ENCODE measurements around the gene RAVER2. TPM values are rescaled to one million over a fixed set of nuclear protein-coding genes. Genes with fewer than 3 reads are reported as not detected.

The RAVER2 gene
- total RNA-seq, 1 experiment from 2014 or later, result 13.3 TPM

DNA sequence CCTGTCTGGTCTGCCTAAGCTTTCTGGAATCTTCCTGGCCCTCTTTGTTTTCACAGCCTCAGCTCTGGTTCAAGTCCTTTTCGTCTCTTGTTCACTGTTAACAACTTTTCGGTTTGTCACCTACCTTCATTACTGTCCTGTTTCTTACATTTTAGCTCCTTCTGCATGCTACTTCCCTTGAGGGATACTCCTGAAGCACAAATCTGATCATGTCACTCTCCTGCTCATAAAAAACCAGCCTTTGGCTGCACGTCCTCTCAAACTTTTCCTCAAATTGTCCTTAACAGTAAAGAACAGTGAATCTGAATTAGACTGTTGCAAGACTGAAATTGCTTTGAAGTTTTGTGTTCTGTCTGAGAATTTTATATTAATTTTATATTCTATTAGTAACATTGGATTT lies 3.3 kb downstream of the RAVER2 start:
- H2BK20ac ChIP-seq (ENCODE audit: low read depth, low read length, poor library complexity, severe bottlenecking), result no peak overlapping the region
- H3K18ac ChIP-seq (ENCODE audit: insufficient read length, low read depth, low read length), result no peak overlapping the region
- H3K56ac ChIP-seq (ENCODE audit: insufficient read length, low read depth, low read length), result no peak overlapping the region
- Mint-ChIP-seq H3K36me3 (ENCODE audit: insufficient read depth in 1 of 3, low read depth in 3 of 3) (no peaks in the 10 kb centered on the region), H3K27me3 (ENCODE audit: low read depth) (peaks cover 8% of the 10 kb centered on the region), H3K9me3 (no peaks in the 10 kb centered on the region), H3K27ac (peak overlapping the region in 2 of 3 experiments; percentile 2 to 23; a peak in 4 of 7 replicates), H3K4me1 (peaks cover 17 to 22% of the 10 kb centered on the region in 2 experiments), H3K4me3 (no peak overlapping the region)
- TF ChIP-seq, protein P1, sequence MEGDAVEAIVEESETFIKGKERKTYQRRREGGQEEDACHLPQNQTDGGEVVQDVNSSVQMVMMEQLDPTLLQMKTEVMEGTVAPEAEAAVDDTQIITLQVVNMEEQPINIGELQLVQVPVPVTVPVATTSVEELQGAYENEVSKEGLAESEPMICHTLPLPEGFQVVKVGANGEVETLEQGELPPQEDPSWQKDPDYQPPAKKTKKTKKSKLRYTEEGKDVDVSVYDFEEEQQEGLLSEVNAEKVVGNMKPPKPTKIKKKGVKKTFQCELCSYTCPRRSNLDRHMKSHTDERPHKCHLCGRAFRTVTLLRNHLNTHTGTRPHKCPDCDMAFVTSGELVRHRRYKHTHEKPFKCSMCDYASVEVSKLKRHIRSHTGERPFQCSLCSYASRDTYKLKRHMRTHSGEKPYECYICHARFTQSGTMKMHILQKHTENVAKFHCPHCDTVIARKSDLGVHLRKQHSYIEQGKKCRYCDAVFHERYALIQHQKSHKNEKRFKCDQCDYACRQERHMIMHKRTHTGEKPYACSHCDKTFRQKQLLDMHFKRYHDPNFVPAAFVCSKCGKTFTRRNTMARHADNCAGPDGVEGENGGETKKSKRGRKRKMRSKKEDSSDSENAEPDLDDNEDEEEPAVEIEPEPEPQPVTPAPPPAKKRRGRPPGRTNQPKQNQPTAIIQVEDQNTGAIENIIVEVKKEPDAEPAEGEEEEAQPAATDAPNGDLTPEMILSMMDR (conservative IDR thresholded peaks at IDR 0.05), result no peak
- no peak overlapping the region for H2AFZ ChIP-seq (ENCODE audit: low read length)
- no peak overlapping the region for H3K4ac ChIP-seq (ENCODE audit: low read depth, low read length)
- no peaks in the 10 kb centered on the region for H3K9me3 ChIP-seq (ENCODE audit: control insufficient read depth, low read depth, low read length)
- H3K4me1 ChIP-seq (ENCODE audit: insufficient read depth, low read length), result peaks cover 2% of the 10 kb centered on the region; the same call in 1 of the 2 replicates
- peaks cover 7% of the 10 kb centered on the region for H3K23me2 ChIP-seq (ENCODE audit: insufficient read length, low read depth, low read length, poor library complexity, severe bottlenecking)
- H3T11ph ChIP-seq (ENCODE audit: low read length), result no peak overlapping the region
- H3K27me3 ChIP-seq (ENCODE audit: insufficient read depth, low read length), result no peaks in the 10 kb centered on the region
- H2BK15ac ChIP-seq (ENCODE audit: low read depth, low read length), result no peak overlapping the region
- H3K79me1 ChIP-seq (ENCODE audit: insufficient read depth, low read depth, low read length, poor library complexity, severe bottlenecking), result no peaks in the 10 kb centered on the region
- H2BK120ac ChIP-seq (ENCODE audit: low read depth, low read length, poor library complexity, severe bottlenecking), result no peak overlapping the region
- no peak overlapping the region for H3K14ac ChIP-seq (ENCODE audit: insufficient read depth, low read length)
- no peak overlapping the region for H4K8ac ChIP-seq (replicated peaks; ENCODE audit: insufficient read length, low read depth, low read length)
- H2BK12ac ChIP-seq (ENCODE audit: insufficient read length, low read depth, low read length), result no peak overlapping the region
- WGBS (ENCODE audit: extremely low coverage, insufficient read length, low lambda C conversion rate), result no CpG with 5 or more reads among the region's 3 CpGs
- DNase-seq, result no peak
- no peak overlapping the region for H4K5ac ChIP-seq (ENCODE audit: insufficient read length, low read depth, low read length)
- H2BK5ac ChIP-seq (ENCODE audit: insufficient read length, low read length), result no peak overlapping the region
- H4K20me1 ChIP-seq (ENCODE audit: control insufficient read depth, insufficient read depth, insufficient read length), result no peaks in the 10 kb centered on the region
- H3K23ac ChIP-seq (ENCODE audit: insufficient read length, low read depth, low read length), result no peak overlapping the region
- H3K79me2 ChIP-seq (ENCODE audit: insufficient read depth, low read length), result no peaks in the 10 kb centered on the region; the same call in 1 of the 2 replicates
- no peak overlapping the region for H3K27ac ChIP-seq (ENCODE audit: insufficient read length, low read depth, low read length)
- H3K4me2 ChIP-seq (ENCODE audit: insufficient read depth, insufficient read length, low read length), result no peak overlapping the region
- no peak overlapping the region for H4K91ac ChIP-seq (ENCODE audit: insufficient read length, low read depth, low read length)
- peak overlapping the region; percentile 34 for H3K9ac ChIP-seq (ENCODE audit: extremely low read depth, insufficient read length, low read length)
- no peak overlapping the region for H2AK5ac ChIP-seq (ENCODE audit: insufficient read length, low read length)

Data from H9 (cell line).